Activated CD8-positive, alpha-beta memory T cell treated with anti-CD3 and anti-CD28 coated beads, Interleukin-2, amount 50 U/mL, for 24 hours (primary cell): ENCODE measurements around the gene NOL4.
"Not testable (repeated sequence)": the region's sequence is repeated elsewhere in the genome, so short reads cannot be mapped to it uniquely, and the experiment has no call there.

ENCODE experiments used
- DNase-seq: peaks from one replicate; pipeline ENCODE4 v3.0.0-alpha.2; 2020; ENCODE audit errors: extremely low read depth

Gene NOL4, protein sequence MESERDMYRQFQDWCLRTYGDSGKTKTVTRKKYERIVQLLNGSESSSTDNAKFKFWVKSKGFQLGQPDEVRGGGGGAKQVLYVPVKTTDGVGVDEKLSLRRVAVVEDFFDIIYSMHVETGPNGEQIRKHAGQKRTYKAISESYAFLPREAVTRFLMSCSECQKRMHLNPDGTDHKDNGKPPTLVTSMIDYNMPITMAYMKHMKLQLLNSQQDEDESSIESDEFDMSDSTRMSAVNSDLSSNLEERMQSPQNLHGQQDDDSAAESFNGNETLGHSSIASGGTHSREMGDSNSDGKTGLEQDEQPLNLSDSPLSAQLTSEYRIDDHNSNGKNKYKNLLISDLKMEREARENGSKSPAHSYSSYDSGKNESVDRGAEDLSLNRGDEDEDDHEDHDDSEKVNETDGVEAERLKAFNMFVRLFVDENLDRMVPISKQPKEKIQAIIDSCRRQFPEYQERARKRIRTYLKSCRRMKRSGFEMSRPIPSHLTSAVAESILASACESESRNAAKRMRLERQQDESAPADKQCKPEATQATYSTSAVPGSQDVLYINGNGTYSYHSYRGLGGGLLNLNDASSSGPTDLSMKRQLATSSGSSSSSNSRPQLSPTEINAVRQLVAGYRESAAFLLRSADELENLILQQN

DNA sequence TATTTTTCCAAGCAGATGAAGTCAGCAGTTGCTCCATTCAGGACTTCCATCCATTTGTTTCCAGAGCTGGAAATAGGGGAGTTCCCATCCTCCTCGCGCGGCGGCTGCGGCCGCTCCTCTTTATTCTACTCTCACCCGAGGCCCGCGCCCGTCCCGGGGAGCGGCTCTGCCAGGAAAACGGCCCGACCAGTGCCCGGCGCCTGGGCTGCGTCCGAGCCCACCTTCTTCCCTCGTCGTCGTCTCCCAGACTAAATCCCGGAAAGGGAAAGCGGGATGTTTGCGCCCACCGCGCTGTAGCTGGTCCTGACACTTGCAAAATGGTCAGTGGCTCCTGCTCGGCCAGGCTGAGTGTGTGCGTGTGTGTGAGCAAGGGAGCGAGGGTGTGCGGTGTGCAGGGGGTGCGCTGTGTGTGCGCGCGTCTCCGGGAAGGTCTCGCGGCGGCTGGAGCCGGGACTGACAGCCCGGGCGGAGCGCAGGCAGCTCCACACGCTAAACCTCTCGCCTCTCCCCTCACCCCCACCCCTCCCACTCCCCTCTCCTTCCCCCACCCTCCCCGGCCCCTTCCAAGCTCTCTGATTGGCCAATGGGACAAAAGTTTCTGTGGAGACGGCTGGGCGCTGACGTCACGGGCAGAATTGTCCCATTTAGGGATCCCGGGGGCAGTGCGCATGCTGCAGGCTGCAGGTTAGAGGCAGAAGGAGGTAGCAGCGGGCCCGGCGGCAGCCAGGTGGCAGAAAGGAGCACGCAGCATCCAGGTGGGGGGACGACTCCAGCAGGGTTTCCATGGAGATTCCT lies at the start of gene NOL4:
Gene NOL4, minus strand, starts transcription at position 491 of the 795 bp plus-strand sequence. CDS start 1,660 bp downstream, outside the sequence.
- DNase-seq = no peak

DNA sequence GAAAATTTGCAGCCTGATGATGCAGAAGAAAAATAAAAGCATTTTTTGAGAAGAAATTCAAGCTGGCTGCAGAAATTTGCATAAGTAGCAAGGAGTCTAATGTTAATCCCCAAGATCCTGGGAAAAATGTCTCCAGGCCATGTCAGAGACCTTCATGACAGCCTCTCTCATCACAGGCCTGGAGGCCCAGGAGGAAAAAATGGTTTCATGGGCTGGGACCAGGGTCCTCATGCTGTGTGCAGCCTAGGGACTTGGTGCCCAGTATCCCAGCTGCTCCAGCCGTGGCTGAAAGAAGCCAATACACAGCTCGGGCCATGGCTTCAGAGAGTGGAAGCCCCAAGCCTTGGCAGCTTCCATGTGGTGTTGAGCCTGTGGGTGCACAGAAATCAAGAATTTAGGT lies 41.3 kb upstream of the NOL4 start:
- not testable (repeated sequence) for DNase-seq

GRCh38 chr18:34261865-34262780 lies 37.4 kb upstream of the NOL4 start:
- DNase-seq = no peak

DNA sequence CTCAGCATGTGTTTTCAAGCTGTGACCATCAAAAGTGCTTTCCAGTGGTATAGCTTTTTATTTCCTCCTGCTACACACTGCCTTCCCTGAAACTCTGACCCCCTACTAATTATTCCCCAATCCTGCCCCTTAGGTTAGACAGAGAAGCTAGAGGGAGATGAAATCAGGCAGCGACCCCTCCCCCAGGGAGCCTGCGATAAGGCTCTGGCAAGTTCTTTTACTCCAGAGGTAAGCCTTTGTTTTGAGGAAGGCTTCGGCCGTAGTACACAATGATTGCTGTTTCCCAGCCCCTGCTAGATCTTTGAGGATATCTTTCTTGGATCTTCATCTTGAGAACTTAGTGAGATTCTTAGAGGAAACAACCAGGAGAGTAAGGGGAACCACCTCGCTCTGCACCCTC lies 33.5 kb upstream of the NOL4 start:
- DNase-seq = no peak

DNA sequence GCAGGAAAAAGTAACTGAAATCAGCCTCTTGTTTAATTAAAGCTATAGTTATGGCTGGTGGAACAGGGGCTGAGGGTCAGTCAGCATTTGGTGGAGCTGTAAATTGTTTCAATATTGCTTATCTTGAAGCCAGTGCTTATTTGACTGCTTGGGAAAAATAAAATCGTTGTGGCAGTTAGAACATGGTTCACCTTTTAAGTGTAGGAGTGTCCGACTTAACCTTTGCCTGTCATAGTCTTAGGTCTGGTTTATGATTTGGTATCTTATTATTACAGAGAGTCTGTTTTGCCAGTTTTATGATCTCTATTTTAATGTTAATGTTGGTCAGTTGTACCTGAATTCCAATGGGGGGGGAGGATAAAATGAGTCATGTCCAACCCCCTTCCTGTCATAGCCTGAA lies 27.2 kb upstream of the NOL4 start:
- DNase-seq = no peak

DNA sequence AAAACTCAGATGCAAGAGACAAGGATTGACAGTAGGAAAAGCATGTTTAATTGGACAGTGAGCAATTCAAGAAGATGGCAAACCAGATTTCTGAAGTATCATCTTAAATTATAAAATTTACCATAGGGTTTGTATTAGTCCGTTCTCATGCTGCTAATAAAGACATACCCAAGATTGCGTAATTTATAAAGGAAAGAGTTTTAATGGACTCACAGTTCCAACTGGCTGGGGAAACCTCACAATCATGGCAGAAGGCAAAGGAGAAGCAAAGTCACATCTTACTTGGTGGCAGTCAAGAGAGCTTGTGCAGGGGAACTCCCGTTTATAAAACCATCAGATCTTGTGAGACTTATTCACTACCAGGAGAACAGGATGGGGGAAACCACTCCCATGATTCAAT lies 24.0 kb upstream of the NOL4 start:
- no peak for DNase-seq

DNA sequence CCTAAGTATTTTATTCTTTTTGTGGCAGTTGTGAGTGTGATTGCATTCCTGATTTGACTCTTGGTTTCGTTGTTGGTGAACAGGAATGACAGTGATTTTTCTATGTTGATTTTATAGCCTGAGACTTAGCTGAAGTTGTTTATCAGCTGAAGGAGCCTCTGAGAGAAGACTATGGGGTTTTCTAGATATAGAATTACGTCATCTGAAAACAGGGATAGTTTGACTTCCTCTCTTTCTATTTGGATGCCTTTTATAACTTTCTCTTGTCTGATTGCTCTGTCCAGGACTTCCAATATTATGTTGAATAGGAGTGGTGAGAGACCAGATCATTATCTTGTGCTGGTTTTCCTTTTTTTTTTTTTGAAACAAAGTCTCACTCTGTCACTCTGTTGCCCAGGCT lies 18.0 kb upstream of the NOL4 start:
- DNase-seq = no peak

- not testable (repeated sequence) for DNase-seq
Measured at GRCh38 chr18:34233781-34234388, 9.2 kb upstream of the NOL4 start.

DNA sequence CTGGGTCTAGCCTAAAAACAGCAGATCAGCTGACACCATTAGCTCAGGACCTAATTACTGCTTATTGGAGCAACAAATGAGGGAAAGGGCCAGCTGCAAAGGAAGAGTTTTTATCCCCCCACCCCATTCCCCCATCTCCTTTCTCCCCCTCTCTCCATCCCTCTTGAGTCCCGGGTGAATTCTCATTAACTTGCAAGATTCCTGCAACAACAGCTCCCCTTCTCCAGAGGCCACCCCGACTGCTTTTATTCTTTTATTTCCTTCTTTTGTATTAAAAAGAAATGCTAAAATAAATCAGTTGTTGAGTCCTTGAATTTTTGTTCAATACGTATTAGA lies 473 bp upstream of the NOL4 start:
- no peak for DNase-seq

DNA sequence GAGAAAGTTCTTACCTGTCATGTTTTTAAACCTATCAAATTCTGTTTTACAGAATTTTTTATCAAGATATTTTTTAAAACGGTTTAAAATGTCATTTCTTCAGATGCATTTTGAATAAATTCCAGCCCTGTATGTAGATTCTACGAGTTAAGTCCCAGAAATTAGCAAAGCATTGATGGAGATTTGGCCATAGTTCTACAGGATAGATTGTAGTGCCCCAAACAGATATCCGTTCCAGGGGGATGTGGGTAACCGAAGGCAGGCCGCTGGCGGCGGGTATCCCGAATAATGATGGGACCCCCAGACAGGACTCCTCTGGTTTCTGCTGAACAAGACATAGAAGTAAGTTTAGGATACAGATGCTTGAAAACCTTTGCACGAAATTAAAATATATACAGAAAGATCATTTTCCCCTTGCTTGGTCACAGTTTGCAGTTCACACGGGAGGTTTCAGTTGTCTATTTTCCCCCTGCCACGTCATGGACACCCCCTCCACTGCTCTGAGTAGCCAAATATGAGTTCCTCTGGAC lies 755 bp downstream of the NOL4 start:
- DNase-seq = no peak

DNA sequence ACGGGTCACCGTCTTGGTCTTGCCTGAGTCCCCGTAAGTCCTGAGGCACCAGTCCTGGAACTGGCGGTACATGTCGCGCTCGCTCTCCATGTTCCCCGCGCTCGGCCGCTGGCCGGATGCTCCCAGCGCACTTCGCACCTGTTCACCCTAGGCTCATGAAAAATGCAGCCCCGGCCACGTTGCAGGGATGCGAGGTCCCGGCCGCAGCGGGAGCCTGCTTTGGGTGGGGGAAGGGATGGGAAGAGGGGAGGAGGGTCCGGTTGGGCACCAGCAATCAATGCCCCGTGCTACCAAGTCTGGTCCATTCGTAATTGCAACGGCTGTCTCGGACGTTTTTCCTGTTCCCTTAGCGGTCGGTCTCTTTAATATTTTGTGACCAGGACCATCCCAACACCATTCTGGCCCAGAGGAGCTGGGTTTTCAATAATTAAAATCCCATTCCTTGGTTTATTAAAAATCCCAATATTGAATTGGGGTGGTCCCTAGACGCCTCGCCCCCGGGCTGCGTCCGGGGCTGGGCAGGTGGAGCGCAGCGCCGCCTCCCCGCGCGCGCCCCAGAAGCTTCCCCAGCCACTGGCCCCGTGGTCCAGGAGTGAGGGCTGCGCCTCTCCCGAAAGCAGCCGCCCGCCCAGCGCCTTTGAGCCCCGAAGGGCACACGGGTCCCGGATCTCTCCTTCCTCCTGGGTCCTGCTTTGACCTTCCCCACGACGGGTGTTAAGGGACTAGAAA lies 1.4 kb downstream of the NOL4 start:
- no peak for DNase-seq

GRCh38 chr18:34222307-34223163 lies 2.2 kb downstream of the NOL4 start:
- DNase-seq = no peak

GRCh38 chr18:34221971-34222306 lies 2.8 kb downstream of the NOL4 start:
- no peak for DNase-seq

DNA sequence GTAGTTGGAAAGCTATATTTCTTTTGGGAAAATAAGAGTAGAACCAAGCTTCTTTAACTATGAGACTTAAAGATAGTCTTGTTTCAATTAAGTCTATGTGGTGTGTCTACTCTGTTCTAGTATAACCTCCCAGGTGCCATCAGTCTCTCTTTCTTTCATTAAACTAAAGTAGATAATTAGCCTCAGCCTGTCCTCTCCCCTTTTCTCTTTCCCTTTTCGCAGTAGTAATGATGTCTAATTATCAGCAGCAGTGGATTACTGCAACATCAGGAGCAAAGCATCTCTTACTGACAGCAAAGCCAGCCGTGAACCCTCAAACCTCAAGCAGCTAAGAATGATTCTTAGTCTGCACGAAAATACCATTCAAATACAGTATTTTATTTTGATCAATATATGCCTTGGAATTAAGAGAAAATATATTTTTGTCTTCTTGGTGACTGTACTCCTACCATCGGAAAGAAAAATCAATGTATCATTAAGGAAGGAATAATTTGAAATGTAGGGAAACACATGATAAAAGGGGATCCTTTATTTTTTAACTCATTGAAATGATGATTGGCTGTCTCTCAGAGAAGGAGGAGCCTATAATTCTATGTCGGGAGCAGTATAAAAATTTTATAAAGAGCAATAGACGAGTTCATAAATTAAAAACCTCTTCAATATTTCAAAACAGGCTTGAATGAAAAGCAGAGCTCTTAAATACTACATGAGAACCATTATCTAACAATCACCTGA lies 4.5 kb downstream of the NOL4 start:
- DNase-seq = no peak

DNA sequence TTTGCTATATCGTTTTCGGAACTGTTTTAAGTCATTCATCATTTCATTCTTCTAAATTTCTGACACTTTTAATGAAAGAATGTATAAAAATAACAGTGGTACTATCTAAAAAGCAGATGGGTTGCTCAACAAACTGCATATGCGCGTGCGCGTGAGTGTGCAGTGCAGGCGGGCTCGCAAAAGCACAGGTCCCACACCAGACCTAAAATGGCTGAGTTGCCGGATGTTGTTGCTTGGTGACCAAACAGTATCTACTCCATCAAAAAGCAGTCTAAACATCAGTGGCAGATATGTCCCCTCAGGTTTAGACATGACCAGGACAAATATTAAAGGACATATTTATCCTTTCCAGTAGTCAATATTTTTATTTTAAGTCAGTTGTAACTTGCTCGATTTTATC lies 5.1 kb downstream of the NOL4 start:
- DNase-seq = no peak

DNA sequence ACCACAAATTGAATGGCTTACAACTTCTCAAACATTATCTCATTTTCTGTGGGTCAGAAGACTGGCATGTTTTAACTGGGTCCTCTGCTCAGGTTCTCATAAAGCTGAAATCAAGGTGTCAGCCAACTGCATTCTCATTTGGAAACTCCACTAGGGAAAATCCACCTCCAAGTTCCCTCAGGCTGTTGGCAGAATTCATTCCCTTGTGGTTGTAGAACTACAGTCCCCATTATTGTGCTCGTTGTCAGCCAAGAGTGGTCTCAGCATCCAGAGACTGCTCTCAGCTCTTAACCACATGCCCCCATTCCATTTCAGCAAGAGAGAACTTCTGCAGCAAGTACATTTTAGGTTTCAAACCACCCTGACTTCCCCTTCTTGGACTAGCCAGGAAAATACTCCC lies 12.2 kb downstream of the NOL4 start:
- DNase-seq = no peak

DNA sequence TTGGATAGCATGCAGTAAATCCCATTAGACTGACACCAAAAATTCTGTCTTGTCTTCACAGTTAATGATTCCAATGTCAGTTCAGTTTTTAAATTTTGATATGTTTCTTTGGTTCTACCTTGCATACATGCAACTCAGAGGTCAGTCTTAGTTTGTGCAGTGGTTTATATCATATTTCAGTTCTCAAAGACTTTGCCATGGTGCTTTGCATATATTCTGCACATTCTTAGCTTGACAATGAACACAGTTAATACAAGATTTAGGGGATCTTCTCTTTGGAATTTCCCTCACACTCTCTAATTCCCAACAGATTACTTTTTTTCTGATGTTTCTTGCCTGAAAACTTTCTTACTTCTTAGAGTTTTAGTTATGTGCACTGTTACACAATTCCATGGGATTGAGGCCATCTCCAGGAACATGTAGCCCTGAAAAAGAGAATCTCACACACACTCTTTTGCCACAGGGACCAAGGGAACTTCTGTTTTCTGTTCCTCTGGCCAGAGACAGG lies 17.3 kb downstream of the NOL4 start:
- no peak for DNase-seq

DNA sequence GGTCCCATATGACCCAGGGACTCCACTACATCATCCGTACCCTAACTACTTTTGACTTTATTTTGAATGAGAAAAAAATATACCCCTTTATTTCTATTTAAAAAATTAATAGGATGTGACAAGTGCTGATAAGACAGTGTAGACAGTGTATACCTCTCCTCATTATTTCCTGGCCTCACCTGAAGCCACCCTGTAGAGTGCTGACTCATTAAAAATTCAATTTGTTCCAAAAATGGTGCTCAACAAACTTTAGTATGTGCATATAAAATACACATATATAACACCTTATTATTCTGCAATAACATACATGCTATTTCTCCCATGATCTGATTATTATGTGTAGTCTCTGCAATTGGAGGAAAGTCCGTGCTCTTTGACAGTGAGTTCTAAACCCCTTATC lies 20.8 kb downstream of the NOL4 start:
- no peak for DNase-seq

GRCh38 chr18:34196256-34196655 lies 28.5 kb downstream of the NOL4 start:
- no peak for DNase-seq
